H1 (cell line): ENCODE measurements around the gene MGRN1. TPM values are rescaled to one million over a fixed set of nuclear protein-coding genes. Genes with fewer than 3 reads are reported as not detected.

Experiments
- CTCF ChIA-PET: fragments of 300-600 bp; sonication (Branson Sonifier 250); formaldehyde crosslinking; loops from one replicate; lab custom pipeline; 2021; ENCODE audit not compliant: partially characterized antibody; lab: Charles Lee
- POLR2A ChIA-PET: fragments of 300-600 bp; sonication (Branson Sonifier 250); formaldehyde crosslinking; loops from one replicate; lab custom pipeline; 2021; ENCODE audit warnings: inconsistent platforms; ENCODE audit not compliant: partially characterized antibody; lab: Charles Lee
- DNase-seq, 2 experiments: peaks; one replicate each; pipeline versions ENCODE4 v3.0.0 to v3.0.0-alpha.2; 2010 to 2022; ENCODE audit warnings: low spot score in 2 of 2, low read depth in 1 of 2, mixed read lengths in 1 of 2
- FAIRE-seq: peaks from 2 replicates; lab custom pipeline; 2011; peaks lifted over from hg19 to GRCh38; lab: Jason Lieb, UNC
- H2AFZ ChIP-seq: 2 replicates; pipeline ENCODE4 v1.8.1; 2012; ENCODE audit warnings: low read length, inconsistent platforms
- H2AK5ac ChIP-seq: 2 replicates; pipeline ENCODE4 v1.6.1; 2013; ENCODE audit warnings: low read depth, low read length
- H2BK120ac ChIP-seq: replicated peaks from 2 replicates; pipeline ENCODE3; 2013; ENCODE audit warnings: low read depth, low read length, inconsistent platforms
- H2BK12ac ChIP-seq: 2 replicates; pipeline ENCODE4 v1.6.1; 2013; ENCODE audit warnings: low read depth, low read length
- H2BK15ac ChIP-seq: 2 replicates; pipeline ENCODE4 v1.6.1; 2013; ENCODE audit warnings: low read length
- H2BK20ac ChIP-seq: 2 replicates; pipeline ENCODE4 v1.6.1; 2013; ENCODE audit warnings: low read length
- H2BK5ac ChIP-seq: 2 replicates; pipeline ENCODE4 v1.6.1; 2013; ENCODE audit warnings: low read depth, low read length
- H3K14ac ChIP-seq: 2 replicates; pipeline ENCODE4 v1.6.1; 2013; ENCODE audit warnings: inconsistent platforms; ENCODE audit not compliant: insufficient read length
- H3K18ac ChIP-seq: 2 replicates; pipeline ENCODE4 v1.6.1; 2013; ENCODE audit warnings: low read length; ENCODE audit errors: extremely low read depth
- H3K23ac ChIP-seq: 2 replicates; pipeline ENCODE4 v1.6.1; 2013; ENCODE audit warnings: inconsistent platforms; ENCODE audit not compliant: insufficient read length
- H3K23me2 ChIP-seq: 2 replicates; pipeline ENCODE4 v1.6.1; 2013; ENCODE audit warnings: low read depth, low read length
- H3K27ac ChIP-seq: 2 replicates; pipeline ENCODE4 v1.6.1; 2011; ENCODE audit warnings: low read depth, low read length, inconsistent platforms
- H3K27me3 ChIP-seq, 4 experiments: replicated peaks in 1 of 4; 1 replicate in 1 of 4; 2 replicates in 3 of 4; pipeline versions ENCODE4 v1.6.1 to v1.8.1; 2011 to 2013; ENCODE audit warnings: low read length in 3 of 4, mild to moderate bottlenecking in 3 of 4, inconsistent platforms in 2 of 4, mixed read lengths in 2 of 4, moderate library complexity in 1 of 4; ENCODE audit not compliant: control insufficient read depth in 3 of 4, insufficient read depth in 3 of 4; ENCODE audit errors: extremely low read depth in 1 of 4
- H3K36me3 ChIP-seq, 4 experiments: 2 replicates each; pipeline versions ENCODE4 v1.6.1 to v1.8.1; 2011 to 2013; ENCODE audit warnings: mild to moderate bottlenecking in 4 of 4, low read length in 3 of 4, moderate library complexity in 2 of 4, control low read depth in 1 of 4, inconsistent platforms in 1 of 4; ENCODE audit not compliant: insufficient read depth in 4 of 4, control insufficient read depth in 2 of 4
- H3K4ac ChIP-seq: replicated peaks from 2 replicates; pipeline ENCODE3; 2013; ENCODE audit warnings: low read length, low read depth, mixed read lengths, inconsistent platforms; ENCODE audit not compliant: insufficient read length
- H3K4me1 ChIP-seq, 4 experiments: replicated peaks in 1 of 4; 1 replicate in 1 of 4; 2 replicates in 3 of 4; pipeline versions ENCODE4 v1.6.1 to v1.8.1; 2011 to 2013; ENCODE audit warnings: low read length in 3 of 4, inconsistent platforms in 2 of 4, mixed read lengths in 1 of 4; ENCODE audit not compliant: insufficient read depth in 4 of 4, control insufficient read depth in 3 of 4
- H3K4me2 ChIP-seq, 2 experiments: 2 replicates each; pipeline versions ENCODE4 v1.6.1 to v1.8.1; 2011 to 2013; ENCODE audit warnings: low read depth in 2 of 2, low read length in 2 of 2, control low read depth in 1 of 2, inconsistent platforms in 1 of 2, mild to moderate bottlenecking in 1 of 2; ENCODE audit not compliant: insufficient read depth in 1 of 2
- H3K4me3 ChIP-seq, 4 experiments: fragments of 200-600, 300-600 bp in 1 of 4; sonication (generic), shearing (Covaris generic), sonication (Bioruptor Twin) in 1 of 4; 2 replicates each; pipeline versions ENCODE4 v1.5.1 to v1.8.1; 2011 to 2016; ENCODE audit warnings: low read length in 4 of 4, low read depth in 3 of 4, control low read depth in 2 of 4, inconsistent platforms in 2 of 4, mild to moderate bottlenecking in 2 of 4, mixed read lengths in 1 of 4, moderate library complexity in 1 of 4; ENCODE audit not compliant: insufficient read depth in 2 of 4; ENCODE audit errors: extremely low read depth in 1 of 4
- H3K56ac ChIP-seq: replicated peaks from 2 replicates; pipeline ENCODE3; 2013; ENCODE audit warnings: low read depth, mild to moderate bottlenecking, mixed read lengths, low read length, inconsistent platforms; ENCODE audit not compliant: insufficient read length
- H3K79me1 ChIP-seq: 2 replicates; pipeline ENCODE4 v1.6.1; 2013; ENCODE audit warnings: low read depth, low read length, control low read depth
- H3K79me2 ChIP-seq, 2 experiments: 2 replicates each; pipeline versions ENCODE4 v1.6.1 to v1.8.1; 2012 to 2013; ENCODE audit warnings: low read length in 2 of 2, mild to moderate bottlenecking in 2 of 2, inconsistent platforms in 1 of 2; ENCODE audit not compliant: insufficient read depth in 2 of 2, control insufficient read depth in 1 of 2
- H3K9ac ChIP-seq, 4 experiments: replicated peaks in 1 of 4; 1 replicate in 1 of 4; 2 replicates in 3 of 4; pipeline versions ENCODE4 v1.6.1 to v1.8.1; 2011 to 2013; ENCODE audit warnings: low read depth in 3 of 4, low read length in 3 of 4, control low read depth in 2 of 4, mild to moderate bottlenecking in 2 of 4, moderate library complexity in 2 of 4, inconsistent platforms in 1 of 4; ENCODE audit errors: extremely low read depth in 1 of 4
- H3K9me3 ChIP-seq, 2 experiments: 2 replicates each; pipeline versions ENCODE4 v1.6.1 to v1.8.1; 2012 to 2013; ENCODE audit warnings: mild to moderate bottlenecking in 2 of 2, moderate library complexity in 2 of 2, control low read depth in 1 of 2, inconsistent platforms in 1 of 2, low read depth in 1 of 2, low read length in 1 of 2, mixed read lengths in 1 of 2; ENCODE audit not compliant: insufficient read depth in 2 of 2
- H4K20me1 ChIP-seq, 2 experiments: replicated peaks in 1 of 2; 2 replicates each; pipeline versions ENCODE3 to v1.8.1; 2011 to 2013; ENCODE audit warnings: inconsistent platforms in 2 of 2, low read length in 2 of 2, mild to moderate bottlenecking in 1 of 2; ENCODE audit not compliant: insufficient read depth in 2 of 2, control insufficient read depth in 1 of 2
- H4K5ac ChIP-seq: 2 replicates; pipeline ENCODE4 v1.6.1; 2013; ENCODE audit warnings: low read length, low read depth, mixed read lengths, inconsistent platforms; ENCODE audit not compliant: insufficient read length
- H4K8ac ChIP-seq: 2 replicates; pipeline ENCODE4 v1.8.0; 2013; ENCODE audit warnings: mild to moderate bottlenecking, moderate library complexity, low read length, inconsistent platforms; ENCODE audit not compliant: insufficient read depth; ENCODE audit errors: extremely low read depth
- H4K91ac ChIP-seq: replicated peaks from 2 replicates; pipeline ENCODE3; 2013; ENCODE audit warnings: low read length, mixed read lengths, inconsistent platforms; ENCODE audit not compliant: insufficient read length
- GABPA ChIP-seq: IDR thresholded peaks from 2 replicates; pipeline ENCODE4 v1.6.1; 2011; ENCODE audit warnings: mild to moderate bottlenecking, low read length, moderate library complexity, borderline replicate concordance; ENCODE audit not compliant: insufficient read depth
- POLR2AphosphoS5 ChIP-seq: IDR thresholded peaks from 2 replicates; pipeline ENCODE4 v1.6.1; 2011; ENCODE audit warnings: low read depth, low read length
- TAF1 ChIP-seq: IDR thresholded peaks from 2 replicates; pipeline ENCODE4 v1.6.1; 2011; ENCODE audit warnings: mild to moderate bottlenecking, low read depth, low read length
- WGBS, 2 experiments: shearing (Covaris generic) in 1 of 2; methylation state at CpG; one replicate each; pipeline versions ENCODE4 v1.1.6 to v1.1.7; 2013 to 2015; ENCODE audit warnings: low lambda C conversion rate in 2 of 2, mixed read lengths in 2 of 2, inconsistent platforms in 1 of 2, low coverage in 1 of 2, missing lambda C conversion rate in 1 of 2; ENCODE audit not compliant: insufficient replicate concordance in 2 of 2, insufficient coverage in 1 of 2, insufficient read length in 1 of 2; ENCODE audit errors: extremely low coverage in 1 of 2, missing lambda C conversion rate in 1 of 2; 5-methylcytosine and 5-hydroxymethylcytosine counted together
- polyA plus RNA-seq, 7 experiments: library from polyadenylated mRNA; depleted of rRNA in 3 of 7; stranded (reverse) in 5 of 7; unstranded in 2 of 7; fragments of >200 nt in 5 of 7; fragments of 200-250 nt in 2 of 7; gene quantifications; 1 replicate in 5 of 7; 2 replicates in 1 of 7; 4 replicates in 1 of 7; pipeline versions ENCODE4 v1.2.1 to v1.2.3, GENCODE V29; 2011 to 2013; ENCODE audit warnings: missing spikeins in 2 of 7, mixed read lengths in 2 of 7
- total RNA-seq: library from RNA; stranded (reverse); fragmentation: NEBNext Ultra II Directional; extraction: Animal tissue kit (Norgen Biotek cat#: 25700); gene quantifications from 2 replicates; pipeline ENCODE4 v1.2.1, GENCODE V29; 2021
- TF ChIP-seq, protein P1 (sequence below), 3 experiments: IDR thresholded peaks; 1 replicate in 2 of 3; 2 replicates in 1 of 3; pipeline versions ENCODE4 v1.5.1 to v1.6.1; 2011; ENCODE audit warnings: low read length in 3 of 3, mild to moderate bottlenecking in 3 of 3, inconsistent platforms in 2 of 3, low read depth in 1 of 3, moderate library complexity in 1 of 3; ENCODE audit not compliant: insufficient read depth in 1 of 3; ENCODE audit errors: control extremely low read depth in 1 of 3

The MGRN1 gene
- total and polyA plus RNA-seq, 2 of the 8 experiments (the other 6 are each of a cell fraction or from before 2014, with no cell fraction given) = 15.0 to 82.3 TPM

DNA sequence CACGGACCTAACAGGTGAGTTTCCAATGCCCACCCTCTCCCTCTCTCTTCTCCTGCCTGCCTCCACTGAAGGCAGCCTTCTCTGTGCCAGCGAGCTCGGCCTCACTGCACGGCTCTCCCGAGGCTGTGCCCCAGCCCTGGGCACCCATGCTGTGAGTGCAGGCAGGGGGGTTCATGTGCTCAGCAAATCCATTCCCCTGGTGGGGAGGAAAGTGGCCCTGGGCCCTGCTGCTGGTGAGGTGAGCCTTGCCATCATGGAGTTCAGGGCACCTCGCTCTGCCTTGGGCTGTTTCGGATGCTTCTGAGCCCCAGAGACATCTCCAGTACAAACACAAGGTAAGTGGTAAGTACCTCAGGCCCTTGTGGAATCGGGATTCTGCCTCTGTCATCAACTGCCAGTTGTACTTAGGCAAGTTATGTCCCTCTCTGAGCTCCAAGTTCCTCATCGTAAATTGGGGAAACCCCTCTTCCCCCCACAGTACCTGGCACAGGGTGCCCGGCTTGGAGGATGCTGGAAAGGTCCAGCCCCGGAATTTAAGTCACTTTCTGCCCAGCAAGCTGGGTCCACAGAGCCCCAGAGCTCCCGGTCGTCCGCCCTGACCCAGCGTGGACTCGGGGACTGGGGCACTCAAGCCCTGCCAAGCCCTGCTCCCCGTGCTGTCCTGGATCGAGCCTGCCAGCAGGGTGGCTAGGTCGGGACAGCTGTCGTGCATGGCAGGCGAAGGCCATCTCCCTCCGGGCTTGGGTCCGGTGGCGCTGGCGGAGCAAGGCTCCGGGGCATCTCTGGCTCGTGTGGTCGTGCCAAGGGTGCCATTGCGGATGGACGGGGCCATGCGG, 68.1 kb downstream of the MGRN1 start:
- DNase-seq (no peak), FAIRE-seq (no peak)
- H3K27me3 ChIP-seq = no peaks in the 10 kb centered on the region
- peak overlapping the region; percentile 68 to 81 for H3K4me2 ChIP-seq
- peak overlapping the region; percentile 14; the same call in 1 of the 2 replicates for H2BK12ac ChIP-seq
- H3K14ac ChIP-seq = no peak overlapping the region
- no peak for TF ChIP-seq TAF1
- 0 out of 2 replicates have a peak, but pooled peaks have one; percentile 36 for TF ChIP-seq POLR2AphosphoS5
- TF ChIP-seq GABPA = 0 out of 2 replicates have a peak, but pooled peaks have one; percentile 16
- TF ChIP-seq, protein P1, sequence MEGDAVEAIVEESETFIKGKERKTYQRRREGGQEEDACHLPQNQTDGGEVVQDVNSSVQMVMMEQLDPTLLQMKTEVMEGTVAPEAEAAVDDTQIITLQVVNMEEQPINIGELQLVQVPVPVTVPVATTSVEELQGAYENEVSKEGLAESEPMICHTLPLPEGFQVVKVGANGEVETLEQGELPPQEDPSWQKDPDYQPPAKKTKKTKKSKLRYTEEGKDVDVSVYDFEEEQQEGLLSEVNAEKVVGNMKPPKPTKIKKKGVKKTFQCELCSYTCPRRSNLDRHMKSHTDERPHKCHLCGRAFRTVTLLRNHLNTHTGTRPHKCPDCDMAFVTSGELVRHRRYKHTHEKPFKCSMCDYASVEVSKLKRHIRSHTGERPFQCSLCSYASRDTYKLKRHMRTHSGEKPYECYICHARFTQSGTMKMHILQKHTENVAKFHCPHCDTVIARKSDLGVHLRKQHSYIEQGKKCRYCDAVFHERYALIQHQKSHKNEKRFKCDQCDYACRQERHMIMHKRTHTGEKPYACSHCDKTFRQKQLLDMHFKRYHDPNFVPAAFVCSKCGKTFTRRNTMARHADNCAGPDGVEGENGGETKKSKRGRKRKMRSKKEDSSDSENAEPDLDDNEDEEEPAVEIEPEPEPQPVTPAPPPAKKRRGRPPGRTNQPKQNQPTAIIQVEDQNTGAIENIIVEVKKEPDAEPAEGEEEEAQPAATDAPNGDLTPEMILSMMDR (IDR thresholded peaks at IDR 0.05; ENCODE audit: control extremely low read depth in 1 of 3, insufficient read depth in 1 of 3, low read depth in 1 of 3, low read length in 3 of 3) = no peak
- peak overlapping the region; percentile 84 for H4K8ac ChIP-seq
- H3K23me2 ChIP-seq = peaks cover 8% of the 10 kb centered on the region; the same call in 1 of the 2 replicates
- no peak overlapping the region for H3K27ac ChIP-seq
- 0 out of 2 replicates have a peak overlapping the region, but pooled peaks have one; percentile 92 for H2BK15ac ChIP-seq
- H3K18ac ChIP-seq = no peak overlapping the region; the same call in 1 of the 2 replicates
- no peaks in the 10 kb centered on the region for H3K9me3 ChIP-seq
- H3K4me1 ChIP-seq = peaks cover 0 to 7% (median 5%) of the 10 kb centered on the region in 4 experiments; a peak in 4 of 7 replicates
- H4K20me1 ChIP-seq = peaks cover 0 to 14% of the 10 kb centered on the region in 2 experiments
- ChIA-PET POLR2A (interaction anchor here (1.2 to 5.4 kb wide), 13 partner anchors 8 to 184 kb away, joined by 3 to 59 read pairs (median 5); partner anchors contain the start of genes ANKS3 and DNAAF8), CTCF (interaction anchor here (0.7 to 2.6 kb wide), 7 partner anchors 10 to 383 kb away, joined by 3 to 17 read pairs (median 5); partner anchors contain the start of gene MGRN1)
- 0 out of 2 replicates have a peak overlapping the region, but pooled peaks have one; percentile 49 for H2BK5ac ChIP-seq
- peak overlapping the region in 3 of 4 experiments; percentile 37 to 44 (median 42); a peak in 5 of 7 replicates for H3K9ac ChIP-seq
- H2BK20ac ChIP-seq = no peak overlapping the region
- H3K4ac ChIP-seq = no peak overlapping the region
- peak overlapping the region; percentile 69 for H3K56ac ChIP-seq
- no peak overlapping the region for H4K5ac ChIP-seq
- no peaks in the 10 kb centered on the region for H3K79me1 ChIP-seq
- H3K23ac ChIP-seq = no peak overlapping the region
- H3K36me3 ChIP-seq = peaks cover 9 to 16% (median 13%) of the 10 kb centered on the region in 4 experiments; a peak in 7 of 8 replicates
- 46% methylated on average over 31 of the region's 31 CpGs; no CpG with 5 or more reads in 1 of the 2 experiments for WGBS, 2 experiments
- H2AK5ac ChIP-seq = no peak overlapping the region; the same call in 1 of the 2 replicates
- H2AFZ ChIP-seq = no peak overlapping the region
- H3K79me2 ChIP-seq = peaks cover 0 to 2% of the 10 kb centered on the region in 2 experiments; a peak in 1 of 4 replicates
- H3K4me3 ChIP-seq = peak overlapping the region; percentile 25 to 93 (median 54)
- peak overlapping the region; percentile 54 for H4K91ac ChIP-seq
- no peak overlapping the region for H2BK120ac ChIP-seq
